NCI-H526 treated with DMSO at 0.1 percent for 48 hours (cell line): Measurements from ENCODE around the gene DNAJC25.
A peak's percentile ranks its signal among the peaks of the same experiment; 100 is the strongest.
"Not testable (repeated sequence)": the region's sequence is repeated elsewhere in the genome, so short reads cannot be mapped to it uniquely, and the experiment has no call there.

Experiments
- DNase-seq: peaks from one replicate; lab custom pipeline; 2025; lab: John Stamatoyannopoulos, UW

Gene DNAJC25

GRCh38 chr9:111668026-111668573 lies 37.0 kb downstream of the DNAJC25 start:
- DNase-seq: no peak

GRCh38 chr9:111668601-111669000 lies 37.5 kb downstream of the DNAJC25 start:
- DNase-seq: not testable (repeated sequence)

- no peak for DNase-seq
Observed at GRCh38 chr9:111674319-111674718, 43.2 kb downstream of the DNAJC25 start.

GRCh38 chr9:111676116-111676515 lies 45.0 kb downstream of the DNAJC25 start:
- no peak for DNase-seq

GRCh38 chr9:111678293-111678692 lies 47.2 kb downstream of the DNAJC25 start:
- no peak for DNase-seq

GRCh38 chr9:111679199-111679598 lies 48.1 kb downstream of the DNAJC25 start:
- no peak for DNase-seq

- DNase-seq: no peak
Observed at GRCh38 chr9:111683392-111683791, 52.3 kb downstream of the DNAJC25 start.

- peak; percentile 14 for DNase-seq
Observed at GRCh38 chr9:111691672-111692329, 60.7 kb downstream of the DNAJC25 start.

GRCh38 chr9:111696796-111697195 lies 65.7 kb downstream of the DNAJC25 start:
- DNase-seq: no peak

GRCh38 chr9:111700776-111701175 lies 69.6 kb downstream of the DNAJC25 start:
- DNase-seq: no peak
